ENCODE results near the gene GPRASP3.
"Not testable (repeated sequence)": the region's sequence is repeated elsewhere in the genome, so short reads cannot be mapped to it uniquely, and the experiment has no call there.

GPRASP3 gene

GRCh38 chrX:102720237-102721168 lies at the start of gene GPRASP3:
TSS of gene GPRASP3 (plus strand) at chrX:102720743. CDS start at chrX:102748996, 28,253 bp downstream.
- peak; percentile 85 for DNase-seq

- no peak for DNase-seq
Measured at GRCh38 chrX:102672856-102673255, 47.7 kb upstream of the GPRASP3 start.

GRCh38 chrX:102677479-102677878 lies 43.1 kb upstream of the GPRASP3 start:
- DNase-seq = not testable (repeated sequence)

- no peak for DNase-seq
Measured at GRCh38 chrX:102684772-102685520, 35.6 kb upstream of the GPRASP3 start.

GRCh38 chrX:102694749-102695148 lies 25.8 kb upstream of the GPRASP3 start:
- DNase-seq = no peak

GRCh38 chrX:102696306-102696705 lies 24.2 kb upstream of the GPRASP3 start:
- DNase-seq = no peak

- DNase-seq = no peak
Measured at GRCh38 chrX:102697494-102697893, 23.0 kb upstream of the GPRASP3 start.

GRCh38 chrX:102708900-102709299 lies 11.6 kb upstream of the GPRASP3 start:
- DNase-seq = no peak

- DNase-seq = no peak
Measured at GRCh38 chrX:102711872-102712215, 8.7 kb upstream of the GPRASP3 start.

GRCh38 chrX:102712216-102712966 lies 8.2 kb upstream of the GPRASP3 start, which contains the start of gene GPRASP2:
TSS of gene GPRASP2 (plus strand) at chrX:102712448. CDS start at chrX:102714870, 2,422 bp downstream.
- DNase-seq = peak; percentile 84

GRCh38 chrX:102712981-102713625 lies 7.4 kb upstream of the GPRASP3 start:
- peak; percentile 79 for DNase-seq

- no peak for DNase-seq
Measured at GRCh38 chrX:102714994-102715393, 5.5 kb upstream of the GPRASP3 start.

GRCh38 chrX:102715967-102716366 lies 4.6 kb upstream of the GPRASP3 start:
- no peak for DNase-seq

- not testable (repeated sequence) for DNase-seq
Measured at GRCh38 chrX:102721169-102721506, 595 bp downstream of the GPRASP3 start.

GRCh38 chrX:102723456-102723855 lies 2.9 kb downstream of the GPRASP3 start:
- DNase-seq = no peak

- DNase-seq = no peak
Measured at GRCh38 chrX:102727761-102728160, 7.2 kb downstream of the GPRASP3 start.

GRCh38 chrX:102728646-102729045 lies 8.1 kb downstream of the GPRASP3 start:
- DNase-seq = no peak

- no peak for DNase-seq
Measured at GRCh38 chrX:102739657-102740056, 19.1 kb downstream of the GPRASP3 start.

- no peak for DNase-seq
Measured at GRCh38 chrX:102744307-102744706, 23.8 kb downstream of the GPRASP3 start.

- DNase-seq = no peak
Measured at GRCh38 chrX:102745513-102745856, 24.9 kb downstream of the GPRASP3 start.

GRCh38 chrX:102745857-102746584 lies 25.5 kb downstream of the GPRASP3 start:
- DNase-seq = peak; percentile 73

GRCh38 chrX:102765217-102765616 lies 44.7 kb downstream of the GPRASP3 start:
- no peak for DNase-seq

Measured in left hindlimb (tissue), 1 donor.